SK-N-MC (cell line): ENCODE results near the gene SLC25A13.

Experiments
- EZH2 ChIP-seq: fragments of 200-600 bp; sonication (generic); IDR thresholded peaks from one replicate; pipeline ENCODE4 v1.6.1; 2017; ENCODE audit warnings: antibody characterized with exemption
- FOXP2 ChIP-seq: optimal IDR thresholded peaks from 2 replicates; pipeline ENCODE3; 2011; ENCODE audit warnings: mild to moderate bottlenecking, moderate library complexity; ENCODE audit not compliant: insufficient read depth; ENCODE audit errors: extremely low read length, control extremely low read depth
- POLR2AphosphoS5 ChIP-seq: IDR thresholded peaks from 2 replicates; pipeline ENCODE4 v1.6.1; 2012; ENCODE audit warnings: mild to moderate bottlenecking, low read depth, low read length, borderline replicate concordance

- TF ChIP-seq POLR2AphosphoS5 (no peak), EZH2 (no peak), FOXP2 (no peak)
Observed at GRCh38 chr7:96126382-96126781, 195.5 kb downstream of the SLC25A13 start.
